Testis (tissue), 3 donors: ENCODE measurements around the gene MPDZ. TPM values are rescaled to one million over a fixed set of nuclear protein-coding genes. Genes with fewer than 3 reads are reported as not detected.

Experiments
- DNase-seq: peaks from one replicate; pipeline ENCODE4 v3.0.0-alpha.2; 2019
- H3K27ac ChIP-seq, 2 donors: fragments of 200-600 bp; sonication (generic); one replicate each; pipeline ENCODE4 v1.5.1; 2019
- H3K27me3 ChIP-seq: fragments of 200-600 bp; sonication (generic); one replicate; pipeline ENCODE4 v1.5.1; 2019
- H3K36me3 ChIP-seq: fragments of 200-600 bp; sonication (generic); one replicate; pipeline ENCODE4 v1.5.1; 2017; ENCODE audit warnings: low read depth; ENCODE audit errors: missing control alignments
- H3K4me1 ChIP-seq: fragments of 200-600 bp; sonication (generic); one replicate; pipeline ENCODE4 v1.5.1; 2019
- H3K4me3 ChIP-seq, 2 donors: fragments of 200-600 bp; sonication (generic); one replicate each; pipeline ENCODE4 v1.5.1; 2017 to 2019
- H3K9me3 ChIP-seq: fragments of 200-600 bp; sonication (generic); one replicate; pipeline ENCODE4 v1.5.1; 2017
- CTCF ChIP-seq, 3 experiments: fragments of 450-650 bp in 2 of 3; fragments of 200-600 bp in 1 of 3; sonication (generic) in 1 of 3; IDR thresholded peaks; one replicate each; pipeline ENCODE4 v1.5.1; 2016 to 2019; ENCODE audit warnings: antibody characterized with exemption in 3 of 3, mild to moderate bottlenecking in 2 of 3, moderate library complexity in 1 of 3
- POLR2A ChIP-seq: fragments of 450-650 bp; IDR thresholded peaks from one replicate; pipeline ENCODE4 v1.6.1; 2017; ENCODE audit warnings: antibody characterized with exemption, mild to moderate bottlenecking, moderate library complexity
- WGBS, 2 donors: methylation state at CpG; one replicate each; pipeline ENCODE4 v1.1.5; 2018; 5-methylcytosine and 5-hydroxymethylcytosine counted together
- intact Hi-C: fragments of 100-400 bp; cut with DNase I; formaldehyde crosslinking; loops from one replicate; pipeline ENCODE4 v1.15.1; 2023; ENCODE audit warnings: low total_unique reads
- polyA plus RNA-seq: library from polyadenylated mRNA; stranded (reverse); fragments of 350-450 nt; fragmentation: Illumina TruSeq; extraction: RNeasy Lipid Tissue Mini Kit (QIAGEN cat#74804); gene quantifications from one replicate; pipeline ENCODE4 v1.2.3, GENCODE V29; 2014; ENCODE audit warnings: low read depth, low replicate concordance; ENCODE audit not compliant: insufficient read depth
- total RNA-seq, 2 donors: library from RNA; depleted of rRNA; stranded (reverse); fragments of >200 nt; gene quantifications; one replicate each; pipeline ENCODE4 v1.2.3, GENCODE V29; 2016

Gene MPDZ
- total and polyA plus RNA-seq, 3 donors from 2014 or later, result 25.4 to 42.8 (median 38.2) TPM

GRCh38 chr9:13318027-13318426, 38.5 kb upstream of the MPDZ start:
- no peak for DNase-seq
- WGBS, 2 donors, result 93 to 97% methylated on average over 4 of the region's 4 CpGs
- H3K9me3 ChIP-seq, result no peaks in the 10 kb centered on the region
- no peak overlapping the region for H3K4me3 ChIP-seq
- intact Hi-C loops, result no loop called here
- no peaks in the 10 kb centered on the region for H3K36me3 ChIP-seq
- no peaks in the 10 kb centered on the region for H3K4me1 ChIP-seq
- H3K27me3 ChIP-seq, result no peaks in the 10 kb centered on the region
- TF ChIP-seq CTCF (IDR thresholded peaks at IDR 0.05), result no peak
- no peak for TF ChIP-seq POLR2A
- H3K27ac ChIP-seq, result no peak overlapping the region

DNA sequence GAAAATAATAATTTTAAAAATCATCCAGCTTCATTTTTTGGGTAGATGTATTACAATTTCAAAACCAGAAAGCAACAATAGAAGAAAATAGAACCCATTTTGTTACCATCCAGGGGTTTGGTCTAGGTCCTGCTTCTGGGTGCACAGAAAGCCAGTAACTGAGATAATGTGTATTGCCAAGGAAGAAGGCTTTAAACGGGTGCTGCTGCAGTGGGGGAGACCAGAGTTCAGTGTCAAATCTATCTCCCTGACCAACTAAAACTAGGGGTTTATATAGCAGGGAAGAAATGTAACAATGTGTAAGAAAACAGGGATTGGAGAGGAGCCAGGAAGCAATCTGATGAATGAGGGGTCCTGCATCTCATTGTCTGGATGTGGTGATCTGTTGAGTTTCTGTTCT, 17.5 kb upstream of the MPDZ start:
- Histone ChIP-seq H3K4me3 (no peak overlapping the region), H3K27ac (no peak overlapping the region), H3K4me1 (no peaks in the 10 kb centered on the region), H3K36me3 (no peaks in the 10 kb centered on the region), H3K27me3 (no peaks in the 10 kb centered on the region), H3K9me3 (no peaks in the 10 kb centered on the region)
- intact Hi-C loops, result no loop called here
- 41 to 50% methylated on average over 1 of the region's 1 CpG for WGBS, 2 donors
- DNase-seq, result no peak
- TF ChIP-seq POLR2A, result no peak
- no peak for TF ChIP-seq CTCF (IDR thresholded peaks at IDR 0.05)

- intact Hi-C loops, result no loop called here
- H3K9me3 ChIP-seq, result no peaks in the 10 kb centered on the region
- H3K27me3 ChIP-seq, result no peaks in the 10 kb centered on the region
- WGBS, 2 donors, result 87 to 92% methylated on average over 1 of the region's 1 CpG
- H3K27ac ChIP-seq, result no peak overlapping the region
- H3K4me1 ChIP-seq, result no peaks in the 10 kb centered on the region
- no peak for DNase-seq
- H3K36me3 ChIP-seq, result no peaks in the 10 kb centered on the region
- H3K4me3 ChIP-seq, result no peak overlapping the region
- no peak for TF ChIP-seq POLR2A
- no peak for TF ChIP-seq CTCF (IDR thresholded peaks at IDR 0.05)
These were observed 16.1 kb upstream of the MPDZ start for GRCh38 chr9:13295556-13295955.

DNA sequence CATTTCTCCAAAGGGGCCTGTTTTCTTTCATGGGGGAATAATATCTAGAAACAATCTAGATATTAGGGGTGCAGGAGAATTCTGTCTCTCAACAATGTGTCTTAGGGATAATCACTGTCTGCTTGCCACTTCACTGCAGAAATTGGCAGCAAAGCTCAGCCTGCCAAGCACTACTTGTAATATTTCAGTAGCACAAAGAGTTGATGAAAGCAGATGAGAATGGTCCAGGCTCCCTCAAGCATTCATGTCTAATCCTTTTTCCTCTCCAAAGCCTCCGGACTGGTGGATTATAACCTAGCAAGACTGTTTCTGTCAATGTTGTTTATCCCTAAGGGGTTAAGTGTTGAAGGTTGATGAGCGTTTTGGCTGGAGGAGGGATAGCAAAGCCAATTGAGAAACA, 13.3 kb upstream of the MPDZ start:
- intact Hi-C loops, result no loop called here
- H3K4me1 ChIP-seq, result no peaks in the 10 kb centered on the region
- no peaks in the 10 kb centered on the region for H3K9me3 ChIP-seq
- no peak overlapping the region for H3K4me3 ChIP-seq
- DNase-seq, result no peak
- no peak overlapping the region for H3K27ac ChIP-seq
- no peaks in the 10 kb centered on the region for H3K27me3 ChIP-seq
- TF ChIP-seq CTCF (IDR thresholded peaks at IDR 0.05) (no peak), POLR2A (no peak)
- 82% methylated on average over 2 of the region's 2 CpGs for WGBS, 2 donors
- no peaks in the 10 kb centered on the region for H3K36me3 ChIP-seq

DNA sequence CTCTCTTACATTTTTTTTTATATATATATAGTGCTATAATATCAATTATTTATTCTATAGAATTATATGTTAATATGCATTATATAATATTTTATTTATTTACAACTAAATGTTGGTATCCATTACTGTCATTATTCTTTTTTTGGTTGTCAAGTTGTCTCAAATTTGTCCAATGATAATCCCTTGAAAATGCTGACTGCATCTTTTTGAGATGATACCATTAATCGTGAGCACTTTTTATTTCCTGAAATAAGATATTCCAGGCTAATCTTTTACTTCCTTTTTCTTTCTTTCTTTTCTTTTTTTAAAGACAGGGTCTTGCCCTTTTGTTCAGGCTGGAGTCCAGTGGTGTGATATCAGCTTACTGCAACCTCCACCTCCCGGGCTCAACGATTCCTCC, 12.7 kb upstream of the MPDZ start:
- Histone ChIP-seq H3K27ac (no peak overlapping the region), H3K4me1 (no peaks in the 10 kb centered on the region), H3K9me3 (no peaks in the 10 kb centered on the region), H3K4me3 (no peak overlapping the region), H3K36me3 (no peaks in the 10 kb centered on the region), H3K27me3 (no peaks in the 10 kb centered on the region)
- no peak for TF ChIP-seq POLR2A
- TF ChIP-seq CTCF (IDR thresholded peaks at IDR 0.05), result no peak
- intact Hi-C loops, result no loop called here
- DNase-seq, result no peak
- WGBS, 2 donors, result 87 to 95% methylated on average over 3 of the region's 3 CpGs
